ENCODE measurements around the gene ZNF529.
"Not testable (repeated sequence)": the region's sequence is repeated elsewhere in the genome, so short reads cannot be mapped to it uniquely, and the experiment has no call there.

ZNF529 gene

DNA sequence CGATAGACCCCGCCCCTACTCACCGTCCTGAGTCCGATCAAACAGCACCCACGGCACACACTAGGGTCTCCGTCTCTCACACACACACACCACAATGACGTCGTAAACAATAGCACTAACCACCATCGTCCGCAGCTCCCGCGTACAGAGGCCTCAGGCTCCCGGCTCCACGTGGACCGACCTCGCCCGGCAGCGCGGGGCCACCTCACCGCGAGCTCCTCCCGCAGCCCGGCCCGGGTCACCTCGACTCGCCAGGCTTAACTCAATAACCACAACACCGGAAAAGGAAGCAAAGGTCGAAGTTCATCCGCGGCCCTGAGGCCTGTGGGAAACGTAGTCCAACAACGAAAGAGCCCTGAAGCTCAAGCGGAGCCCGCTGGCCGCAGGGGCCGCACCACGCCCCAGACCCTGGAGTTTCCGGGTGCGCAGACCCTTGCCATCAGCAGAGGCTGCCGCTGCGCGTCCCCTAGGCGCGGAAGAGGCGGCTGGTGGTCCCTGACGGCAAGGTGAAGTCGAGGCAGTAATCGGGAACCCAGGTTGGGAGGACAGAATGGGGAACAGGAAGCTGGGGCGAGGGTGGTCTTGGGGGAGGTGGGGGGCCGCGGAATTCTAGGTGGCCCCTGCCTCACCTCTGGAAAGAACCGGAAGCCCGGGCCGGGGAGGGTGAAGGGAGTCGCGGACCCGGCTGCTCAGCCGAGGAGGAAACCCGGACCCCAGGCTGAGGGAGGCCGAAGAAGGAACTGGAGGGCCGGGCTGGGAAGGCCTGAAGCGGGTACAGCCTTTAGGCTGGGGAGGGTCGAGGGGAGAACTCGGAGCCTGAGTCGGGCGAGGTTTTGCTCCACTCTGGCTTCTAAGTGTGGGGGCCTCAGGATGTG is at the start of gene ZNF529:
Gene ZNF529, minus strand, starts transcription at position 273 of the 875 bp plus-strand sequence. CDS start 946 bp downstream, outside the sequence.
- TF ChIP-seq, protein P1, sequence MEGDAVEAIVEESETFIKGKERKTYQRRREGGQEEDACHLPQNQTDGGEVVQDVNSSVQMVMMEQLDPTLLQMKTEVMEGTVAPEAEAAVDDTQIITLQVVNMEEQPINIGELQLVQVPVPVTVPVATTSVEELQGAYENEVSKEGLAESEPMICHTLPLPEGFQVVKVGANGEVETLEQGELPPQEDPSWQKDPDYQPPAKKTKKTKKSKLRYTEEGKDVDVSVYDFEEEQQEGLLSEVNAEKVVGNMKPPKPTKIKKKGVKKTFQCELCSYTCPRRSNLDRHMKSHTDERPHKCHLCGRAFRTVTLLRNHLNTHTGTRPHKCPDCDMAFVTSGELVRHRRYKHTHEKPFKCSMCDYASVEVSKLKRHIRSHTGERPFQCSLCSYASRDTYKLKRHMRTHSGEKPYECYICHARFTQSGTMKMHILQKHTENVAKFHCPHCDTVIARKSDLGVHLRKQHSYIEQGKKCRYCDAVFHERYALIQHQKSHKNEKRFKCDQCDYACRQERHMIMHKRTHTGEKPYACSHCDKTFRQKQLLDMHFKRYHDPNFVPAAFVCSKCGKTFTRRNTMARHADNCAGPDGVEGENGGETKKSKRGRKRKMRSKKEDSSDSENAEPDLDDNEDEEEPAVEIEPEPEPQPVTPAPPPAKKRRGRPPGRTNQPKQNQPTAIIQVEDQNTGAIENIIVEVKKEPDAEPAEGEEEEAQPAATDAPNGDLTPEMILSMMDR (conservative IDR thresholded peaks at IDR 0.05): no peak
- H3K27ac ChIP-seq: peak within 1 kb of the TSS; percentile 92

DNA sequence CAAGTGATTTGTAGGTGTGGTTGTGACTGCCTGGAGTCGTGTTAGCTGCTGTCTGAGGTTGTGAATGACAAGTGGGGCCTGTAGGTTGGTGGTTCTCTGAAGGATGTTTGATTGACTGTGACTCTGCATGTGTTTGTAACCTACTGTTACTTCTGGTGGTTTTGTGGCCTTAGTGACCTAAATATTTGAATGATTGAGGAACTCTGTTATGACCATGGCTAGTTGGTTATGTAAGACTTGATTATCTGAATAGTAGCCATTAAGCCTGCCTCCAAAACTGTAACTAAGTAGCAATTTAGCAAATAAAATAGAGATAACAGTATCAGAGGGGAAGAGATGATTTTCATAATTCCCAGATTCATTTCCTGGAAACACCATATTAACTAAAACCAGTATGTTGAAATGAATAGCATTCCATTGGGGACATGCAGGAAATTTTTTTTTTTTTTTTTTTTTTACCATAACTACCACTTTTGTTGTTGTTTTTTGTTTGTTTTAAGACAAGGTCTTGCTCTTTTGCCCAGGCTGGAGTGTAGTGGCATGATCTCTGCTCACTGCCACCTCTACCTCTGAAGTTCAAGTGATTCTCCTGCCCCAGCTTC is 32.9 kb upstream of the ZNF529 start:
- TF ChIP-seq, protein P1 (conservative IDR thresholded peaks at IDR 0.05): no peak
- peak overlapping the region; percentile 88 for H3K27ac ChIP-seq

DNA sequence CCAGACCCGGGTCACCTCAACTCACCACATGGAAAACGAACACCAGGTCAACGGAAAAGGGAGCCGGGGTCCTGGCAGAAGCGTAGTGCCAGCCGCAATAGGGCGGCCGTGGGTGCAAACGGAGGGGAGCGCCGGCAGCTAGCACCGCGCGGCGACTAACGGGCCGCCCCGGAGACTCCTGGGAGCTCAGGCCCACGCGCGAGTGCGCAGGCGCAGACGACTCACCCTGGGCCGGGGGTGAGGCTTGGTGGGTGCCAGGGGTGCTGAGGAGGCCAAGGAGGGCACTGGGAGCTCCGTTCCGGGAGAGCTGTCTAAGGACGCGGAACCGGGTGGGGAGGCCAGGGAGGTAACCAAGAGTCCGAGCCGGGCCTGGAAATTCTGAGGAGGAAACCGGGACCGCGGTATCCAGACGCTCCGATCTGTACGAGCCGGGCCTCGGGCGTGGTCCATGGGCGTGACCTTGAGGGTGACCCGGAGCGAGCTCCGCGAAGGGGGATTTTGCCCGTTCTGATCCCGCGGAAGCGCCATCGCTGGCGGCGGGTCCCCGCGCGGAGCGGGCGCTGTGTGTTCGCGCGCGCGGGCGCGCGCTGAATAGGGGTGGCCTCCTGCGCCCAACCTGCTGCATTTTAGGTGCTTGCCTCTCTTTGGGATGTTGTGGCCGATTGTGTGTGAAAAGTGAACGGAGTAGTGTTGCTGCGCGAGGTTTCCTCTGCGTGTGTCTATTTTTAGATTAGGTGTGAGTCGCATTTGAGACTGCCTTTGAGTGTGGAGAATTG is 32.2 kb upstream of the ZNF529 start, which contains the start of gene ZNF382:
Gene ZNF382, plus strand, starts transcription at position 213 of the 776 bp plus-strand sequence. CDS start 4,602 bp downstream, outside the sequence.
- peak within 1 kb of the TSS; percentile 88 for H3K27ac ChIP-seq
- TF ChIP-seq, protein P1 (conservative IDR thresholded peaks at IDR 0.05): no peak; the same call in 1 of the 2 replicates

DNA sequence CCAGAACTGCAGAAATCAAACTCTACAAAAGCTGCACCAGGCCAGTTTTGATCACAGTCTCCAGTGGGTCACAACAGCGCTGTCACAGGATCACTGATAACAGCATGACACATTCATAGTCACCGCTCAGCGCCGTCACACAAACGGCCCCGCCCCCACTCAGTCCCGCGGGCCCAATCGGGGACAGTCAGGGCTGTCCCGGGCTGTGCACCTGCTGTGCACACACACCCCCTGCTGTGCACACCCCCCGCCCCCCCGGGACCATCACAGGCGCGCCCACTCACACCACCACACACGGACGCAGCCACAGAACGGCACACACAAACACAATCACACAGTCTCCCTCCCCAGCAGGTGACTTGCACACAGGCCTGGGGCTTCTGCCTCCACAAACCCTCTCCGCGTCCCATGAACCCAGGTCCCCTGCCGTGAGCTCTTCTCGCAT is 31.6 kb upstream of the ZNF529 start:
- peak overlapping the region; percentile 88 for H3K27ac ChIP-seq
- TF ChIP-seq, protein P1 (conservative IDR thresholded peaks at IDR 0.05): no peak

DNA sequence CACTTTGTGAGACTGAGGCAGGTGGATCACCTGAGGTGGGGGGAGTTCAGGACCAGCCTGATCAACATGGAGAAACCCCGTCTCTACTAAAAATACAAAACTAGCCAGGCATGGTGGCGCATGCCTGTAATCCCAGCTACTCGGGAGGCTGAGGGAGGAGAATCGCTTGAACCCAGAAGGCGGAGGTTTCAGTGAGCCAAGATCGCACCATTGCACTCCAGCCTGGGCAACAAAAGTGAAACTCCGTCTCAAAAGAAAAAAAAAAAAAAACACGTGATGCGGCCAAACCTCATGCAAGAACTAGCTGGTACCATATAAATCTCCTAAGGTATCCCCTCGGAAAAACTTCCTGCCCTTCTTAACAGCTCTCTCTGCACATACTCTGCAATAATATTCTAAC is 29.6 kb upstream of the ZNF529 start:
- not testable (repeated sequence) for H3K27ac ChIP-seq

DNA sequence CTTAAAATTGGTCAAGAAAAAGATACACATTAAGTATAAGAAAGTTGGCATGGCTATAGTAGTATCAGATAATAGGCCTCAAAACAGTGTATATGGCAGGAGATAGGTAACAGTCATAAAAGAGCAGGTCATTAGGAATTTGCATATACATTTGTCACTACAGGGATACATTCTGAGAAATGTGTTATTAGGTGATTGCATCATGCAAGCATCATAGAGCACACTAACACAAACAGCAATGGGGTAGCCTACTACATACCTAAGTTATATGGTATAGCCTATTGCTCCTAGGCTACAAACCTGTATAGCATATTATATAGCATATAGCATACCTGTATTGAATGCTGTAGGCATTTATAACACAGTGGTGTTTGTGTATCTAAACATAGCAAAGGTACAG is 6.2 kb upstream of the ZNF529 start:
- no peak overlapping the region for H3K27ac ChIP-seq
- TF ChIP-seq, protein P1 (conservative IDR thresholded peaks at IDR 0.05): no peak

DNA sequence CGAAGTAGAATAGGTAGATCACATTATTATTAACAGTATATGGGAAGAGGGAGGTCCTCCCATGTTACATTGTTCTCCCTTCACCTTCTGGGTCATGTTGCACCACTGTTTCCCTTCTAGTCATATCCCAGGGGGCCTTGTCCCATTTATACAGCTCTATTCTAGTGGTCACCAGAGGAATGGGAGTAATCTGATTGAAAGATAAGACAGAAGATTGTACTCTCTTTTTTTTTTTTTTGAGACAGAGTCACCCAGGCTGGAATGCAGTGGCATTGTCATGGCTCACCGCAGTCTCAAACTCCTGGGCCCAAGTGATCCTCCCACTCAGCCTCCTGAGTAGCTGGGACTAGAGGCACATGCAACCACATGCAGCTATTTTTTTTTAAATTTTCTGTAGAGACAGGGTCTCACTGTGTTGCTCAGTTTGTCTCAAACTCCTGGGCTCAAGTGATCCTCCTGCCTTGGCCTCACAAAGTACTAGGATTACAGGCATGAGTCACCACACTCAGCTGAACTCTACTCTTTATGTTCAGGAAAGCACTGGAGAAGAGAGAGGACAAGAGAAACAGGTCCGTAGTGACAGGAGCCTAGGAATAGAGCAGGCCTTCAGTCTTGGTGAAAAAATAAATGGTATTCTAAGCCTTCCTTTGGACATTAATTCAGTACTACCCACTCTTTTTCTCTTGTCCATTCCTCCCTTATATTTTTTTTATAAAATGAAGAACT is 4.3 kb upstream of the ZNF529 start:
- TF ChIP-seq, protein P1 (conservative IDR thresholded peaks at IDR 0.05): no peak
- H3K27ac ChIP-seq: no peak overlapping the region

Measured in VCaP (cell line).